ENCODE results near the gene ANGPTL3.

- no peak for TF ChIP-seq EP300 (IDR thresholded peaks at IDR 0.05)
- no peak for TF ChIP-seq POLR2AphosphoS5 (IDR thresholded peaks at IDR 0.05)
Measured at GRCh38 chr1:62654744-62655143, 57.4 kb downstream of the ANGPTL3 start.
